Measurements from ENCODE around the gene SCN7A.
"Not testable (repeated sequence)": the region's sequence is repeated elsewhere in the genome, so short reads cannot be mapped to it uniquely, and the experiment has no call there.

SCN7A gene

DNA sequence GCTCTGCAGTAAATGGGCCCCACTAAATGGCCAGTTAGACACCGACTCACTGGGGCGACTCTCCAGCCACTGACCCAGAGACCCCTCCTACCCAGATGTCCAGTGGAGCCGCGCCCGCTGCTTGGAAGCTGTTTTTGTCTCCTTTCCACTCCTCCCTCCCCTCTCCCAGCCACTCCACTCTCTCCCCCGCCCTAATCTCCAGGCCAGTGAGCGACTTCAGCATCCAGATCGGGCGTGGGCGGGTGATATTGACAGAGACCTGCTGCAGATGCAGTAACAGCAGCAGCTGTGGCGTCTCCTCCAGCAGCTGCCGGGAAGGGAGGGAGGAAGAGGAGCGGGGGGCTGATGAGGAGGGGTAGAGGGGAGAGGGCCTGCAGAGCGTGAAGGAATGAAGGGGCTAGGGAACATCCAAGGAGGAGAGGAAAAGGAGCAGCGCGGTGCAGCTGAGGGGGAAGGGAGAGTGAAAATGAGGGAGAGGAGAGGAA, at the start of gene SCN7A:
SCN7A (minus strand) TSS at position 110 of the 485 bp plus-strand sequence. CDS start 16,553 bp downstream, outside the sequence.
- no peak for DNase-seq (ENCODE audit: low read depth in 2 of 3, low spot score in 1 of 3)

GRCh38 chr2:166539340-166540162, 45.5 kb upstream of the SCN7A start:
- DNase-seq (ENCODE audit: low read depth in 2 of 3, low spot score in 1 of 3) = peak in 1 of 3 donors; percentile 47

GRCh38 chr2:166536111-166536510, 42.1 kb upstream of the SCN7A start:
- DNase-seq (ENCODE audit: low read depth in 2 of 3, low spot score in 1 of 3) = no peak

- no peak for DNase-seq (ENCODE audit: low read depth in 2 of 3, low spot score in 1 of 3)
Observed at GRCh38 chr2:166521155-166521554, 27.1 kb upstream of the SCN7A start.

GRCh38 chr2:166520604-166521003, 26.6 kb upstream of the SCN7A start:
- no peak for DNase-seq (ENCODE audit: low read depth in 2 of 3, low spot score in 1 of 3)

DNA sequence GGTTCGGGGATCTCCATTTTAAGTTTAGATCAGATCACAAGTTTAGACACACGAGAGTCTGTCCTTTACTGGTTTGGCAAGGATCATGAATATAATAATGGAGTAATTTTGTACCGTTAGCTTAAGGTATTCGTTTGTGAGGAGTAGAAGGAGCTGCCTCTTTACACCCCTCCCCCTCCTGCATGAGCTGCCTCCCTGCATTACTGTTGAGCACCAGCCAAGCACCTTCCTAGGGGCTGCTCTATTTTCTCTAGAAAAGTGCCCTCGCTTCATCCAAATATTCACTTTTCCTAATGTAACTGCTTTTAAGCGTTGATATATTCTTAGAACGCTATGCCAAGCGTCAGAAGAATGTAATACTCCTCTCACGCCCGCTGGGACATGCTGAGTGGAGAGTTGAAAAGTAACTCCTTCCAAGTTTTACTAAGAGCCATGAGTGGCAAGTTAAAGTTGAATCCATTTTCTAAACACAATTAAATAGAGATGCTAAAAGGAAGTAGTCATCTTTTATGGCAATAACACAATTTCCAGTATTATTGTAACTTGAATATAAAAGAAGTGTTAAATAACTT, 25.4 kb upstream of the SCN7A start:
- DNase-seq (ENCODE audit: low read depth in 2 of 3, low spot score in 1 of 3) = no peak

DNA sequence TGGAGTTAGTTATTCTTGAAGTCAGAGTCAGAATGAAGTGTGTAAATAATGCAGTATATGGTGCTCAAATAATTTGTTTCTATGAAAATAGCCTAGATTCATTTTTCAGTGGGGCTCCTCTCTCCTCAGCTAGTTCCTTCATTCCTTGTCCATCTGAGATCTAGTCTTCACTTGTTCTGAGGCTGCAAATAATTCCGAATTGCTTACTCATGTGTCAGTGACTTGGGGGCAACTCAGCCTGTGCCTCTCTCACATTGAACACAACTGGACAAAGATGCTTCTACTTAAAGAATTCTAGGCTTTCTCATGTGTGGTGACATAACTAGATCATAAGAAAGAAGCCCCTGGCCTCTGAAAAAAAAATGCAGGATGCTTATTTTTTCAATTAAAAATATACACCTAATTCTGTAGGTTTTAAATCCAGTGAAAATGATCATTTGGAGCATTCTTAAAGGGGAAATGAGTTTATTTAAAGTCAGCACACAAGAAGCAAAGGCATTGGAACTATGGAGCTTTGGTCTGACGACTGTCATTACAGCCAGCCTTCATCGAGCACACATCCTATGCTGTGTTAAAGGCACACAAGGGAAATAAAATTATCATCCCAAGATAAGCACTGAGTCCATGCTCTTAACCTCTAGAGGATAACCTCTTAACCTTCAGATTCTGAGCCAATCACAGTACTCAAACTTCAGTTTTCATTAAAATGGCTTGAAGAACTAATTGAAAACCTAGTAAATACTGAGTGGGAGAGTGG, 24.8 kb upstream of the SCN7A start:
- no peak for DNase-seq (ENCODE audit: low read depth in 2 of 3, low spot score in 1 of 3)

- DNase-seq (ENCODE audit: low read depth in 2 of 3, low spot score in 1 of 3) = no peak
Observed at GRCh38 chr2:166517533-166518061, 23.5 kb upstream of the SCN7A start.

DNA sequence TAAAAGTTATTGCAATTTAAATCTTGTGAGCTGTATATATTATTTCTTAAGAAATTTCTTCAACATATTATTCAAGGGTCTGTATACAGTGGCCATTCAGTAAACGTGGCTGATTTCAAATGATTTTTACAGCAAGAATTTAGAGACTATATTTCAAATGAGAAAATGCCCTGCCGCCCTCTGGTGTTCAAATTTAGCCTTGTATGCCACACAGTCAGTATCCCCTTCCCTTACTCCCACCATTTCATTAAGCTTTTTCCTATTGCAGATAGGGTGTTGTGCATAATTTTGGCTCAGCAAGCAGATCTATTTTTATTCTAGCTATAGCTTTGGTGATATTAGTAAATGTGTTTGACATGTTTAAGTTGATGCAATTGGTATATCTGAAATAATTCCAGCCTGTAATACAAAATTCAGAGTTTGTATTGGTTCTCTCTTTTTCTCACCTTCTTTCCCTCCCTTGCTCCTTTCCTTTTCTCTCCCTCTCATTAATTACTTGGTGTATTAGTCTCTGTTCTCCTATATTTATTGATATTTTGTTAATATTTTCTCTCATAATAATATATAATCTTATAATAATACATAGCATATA, 22.8 kb upstream of the SCN7A start:
- no peak for DNase-seq (ENCODE audit: low read depth in 2 of 3, low spot score in 1 of 3)

DNA sequence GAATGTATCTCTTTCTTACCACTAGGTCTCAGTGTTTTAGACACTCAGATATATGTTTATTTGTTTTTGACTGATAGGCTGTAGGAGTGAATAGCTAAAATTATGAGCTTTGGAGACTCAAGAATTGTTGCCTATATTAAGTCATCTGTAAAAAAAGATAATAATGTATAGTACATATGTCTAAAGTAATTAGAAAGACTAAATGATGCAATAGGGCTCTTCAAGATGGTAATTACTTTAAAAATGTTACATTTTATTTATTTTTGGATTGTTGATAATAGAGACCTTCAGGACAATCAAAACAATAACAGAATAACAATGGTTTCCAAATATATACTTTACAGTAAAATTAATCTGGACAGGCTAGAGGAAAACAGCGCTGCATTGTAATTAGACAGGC, 19.9 kb upstream of the SCN7A start:
- no peak for DNase-seq (ENCODE audit: low read depth in 2 of 3, low spot score in 1 of 3)

GRCh38 chr2:166499281-166499680, 5.2 kb upstream of the SCN7A start:
- DNase-seq (ENCODE audit: low read depth in 2 of 3, low spot score in 1 of 3) = no peak

DNA sequence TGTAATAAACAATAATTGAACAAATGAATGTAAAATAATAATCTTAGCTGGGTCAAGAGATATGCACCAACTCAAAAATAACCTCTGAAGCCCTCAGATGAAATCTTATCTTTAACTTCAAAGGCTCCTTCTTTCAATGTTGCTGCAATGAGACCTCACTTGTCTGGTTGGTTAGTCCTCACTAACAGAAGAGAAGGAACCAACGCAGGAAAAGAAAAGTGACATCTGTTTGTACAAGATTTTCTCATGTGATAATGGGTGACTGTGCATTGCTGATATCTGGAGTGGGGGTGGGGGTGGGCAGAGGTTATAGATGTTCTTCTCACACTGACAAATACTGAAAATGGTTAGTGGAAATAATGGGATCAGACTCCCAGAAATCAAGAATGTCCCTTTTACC, 2.6 kb downstream of the SCN7A start:
- no peak for DNase-seq (ENCODE audit: low read depth in 2 of 3, low spot score in 1 of 3)

- no peak for DNase-seq (ENCODE audit: low read depth in 2 of 3, low spot score in 1 of 3)
Observed at GRCh38 chr2:166487171-166487570, 6.9 kb downstream of the SCN7A start.

GRCh38 chr2:166485558-166486178, 8.4 kb downstream of the SCN7A start:
- no peak for DNase-seq (ENCODE audit: low read depth in 2 of 3, low spot score in 1 of 3)

DNA sequence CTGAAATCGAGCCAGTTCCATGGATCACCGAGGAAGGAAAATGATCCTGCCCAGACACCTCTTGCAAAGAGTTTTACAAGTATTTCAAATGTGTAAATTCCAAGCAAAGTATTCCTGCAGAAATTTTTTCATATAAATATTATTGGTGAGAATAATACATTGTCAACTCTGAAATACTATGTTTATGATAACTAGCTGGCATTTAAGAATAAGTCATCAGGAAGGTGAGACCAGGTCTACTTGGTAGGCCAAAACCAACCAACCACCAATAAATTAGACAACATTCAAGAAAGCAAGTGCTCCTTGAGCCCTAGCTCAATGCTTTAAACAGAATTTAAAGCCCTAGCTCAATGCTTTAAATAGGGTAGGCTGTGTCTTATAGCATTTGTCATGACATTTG, 21.7 kb downstream of the SCN7A start:
- DNase-seq (ENCODE audit: low read depth in 2 of 3, low spot score in 1 of 3) = no peak

DNA sequence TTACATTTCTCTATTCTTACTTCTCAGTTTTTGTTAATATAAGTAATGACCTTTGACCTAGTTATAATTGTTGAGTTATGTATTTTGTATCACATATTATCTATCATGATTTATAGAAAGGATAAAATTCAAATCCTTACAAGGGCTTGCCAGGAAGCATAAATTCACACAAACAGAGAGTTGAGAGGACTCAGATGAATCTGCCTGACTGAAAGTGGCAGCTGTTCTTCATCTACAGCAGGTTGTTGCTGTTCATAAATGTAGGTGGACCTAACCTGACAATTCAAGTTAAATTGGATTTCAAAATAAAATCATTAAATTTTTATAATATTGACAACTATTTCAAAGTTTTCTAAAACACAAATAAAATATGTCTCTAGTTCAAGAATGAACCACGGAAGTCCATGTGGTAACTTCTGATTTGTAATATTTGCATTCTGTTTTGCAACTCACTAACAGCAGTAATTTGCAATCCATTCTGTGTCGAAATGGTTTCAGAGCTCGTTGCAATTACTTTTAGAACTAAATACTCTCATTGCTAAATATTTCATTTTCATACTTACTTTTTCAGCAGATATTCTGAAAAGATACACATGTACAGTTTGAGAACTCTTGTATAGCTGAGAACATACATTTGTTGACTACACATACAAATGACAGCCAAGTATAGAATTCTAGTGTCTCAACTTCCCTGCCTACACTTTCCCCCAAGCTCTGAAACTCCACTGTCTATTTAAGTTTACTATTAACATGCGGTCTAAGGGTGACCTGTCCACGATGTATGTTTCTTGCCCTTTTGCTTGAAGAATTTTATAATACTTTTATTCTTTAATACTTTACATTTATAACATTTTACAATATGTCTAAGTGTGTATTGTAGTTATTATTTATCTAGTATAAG, 25.7 kb downstream of the SCN7A start:
- DNase-seq (ENCODE audit: low read depth in 2 of 3, low spot score in 1 of 3) = no peak

GRCh38 chr2:166464187-166464586, 29.9 kb downstream of the SCN7A start:
- no peak for DNase-seq (ENCODE audit: low read depth in 2 of 3, low spot score in 1 of 3)

DNA sequence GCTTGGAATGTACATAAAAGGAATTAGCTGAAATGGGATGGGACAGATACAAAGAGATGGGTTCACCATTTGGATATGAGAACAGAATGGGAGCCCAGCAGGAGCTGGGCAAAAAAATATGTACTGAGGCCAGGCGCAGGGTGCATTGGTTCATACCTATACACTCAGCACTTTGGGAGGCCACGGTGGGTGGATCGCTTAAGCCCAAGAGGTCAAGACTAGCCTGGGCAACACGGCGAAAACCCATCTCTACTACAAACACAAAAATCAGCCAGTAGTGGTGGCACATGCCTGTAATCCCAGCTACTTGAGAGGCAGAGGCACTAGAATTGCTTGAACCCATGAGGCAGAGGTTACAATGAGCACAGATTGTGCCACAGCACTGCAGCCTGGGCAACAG, 30.4 kb downstream of the SCN7A start:
- DNase-seq (ENCODE audit: low read depth in 2 of 3, low spot score in 1 of 3) = no peak

DNA sequence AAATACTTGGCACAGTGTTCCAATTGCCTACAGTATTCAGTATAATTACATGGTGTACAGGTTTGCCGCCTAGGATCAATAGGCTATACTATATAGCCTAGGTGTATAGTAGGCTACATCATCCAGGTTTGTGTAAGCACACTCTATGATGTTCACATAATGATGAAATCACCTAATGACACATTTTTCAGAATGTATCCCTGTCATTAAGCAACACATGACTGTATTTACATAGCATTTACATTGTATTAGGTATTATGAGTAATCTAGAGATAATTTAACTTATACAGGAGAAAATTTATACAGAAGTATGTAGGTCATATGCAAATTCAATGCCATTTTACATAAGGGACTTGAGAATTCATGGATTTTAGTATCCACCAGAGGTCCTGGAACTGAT, 35.4 kb downstream of the SCN7A start:
- no peak for DNase-seq (ENCODE audit: low read depth in 2 of 3, low spot score in 1 of 3)

- not testable (repeated sequence) for DNase-seq (ENCODE audit: low read depth in 2 of 3, low spot score in 1 of 3)
Observed at GRCh38 chr2:166455823-166456222, 38.2 kb downstream of the SCN7A start.
